ENCODE measurements around the gene BATF3.

DNA sequence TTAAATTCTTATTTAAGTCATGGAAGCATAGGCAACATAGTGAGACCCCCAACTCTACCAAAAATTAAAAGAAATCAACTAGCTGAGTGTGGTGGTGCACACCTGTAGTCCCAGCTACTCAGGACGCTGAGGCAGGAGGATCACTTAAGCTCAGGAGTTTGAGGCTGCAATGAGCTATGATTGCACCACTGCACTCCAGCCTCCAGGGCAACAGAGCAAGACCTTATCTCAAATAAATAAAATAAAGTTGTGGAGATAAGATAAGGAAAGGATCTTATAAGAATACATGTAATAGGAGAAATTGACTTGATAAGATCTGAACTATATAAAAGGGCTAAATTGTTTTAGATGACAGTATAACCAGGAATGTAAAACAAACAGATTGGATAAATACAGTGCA is 2.3 kb upstream of the BATF3 start:
- TF ChIP-seq, protein P1, sequence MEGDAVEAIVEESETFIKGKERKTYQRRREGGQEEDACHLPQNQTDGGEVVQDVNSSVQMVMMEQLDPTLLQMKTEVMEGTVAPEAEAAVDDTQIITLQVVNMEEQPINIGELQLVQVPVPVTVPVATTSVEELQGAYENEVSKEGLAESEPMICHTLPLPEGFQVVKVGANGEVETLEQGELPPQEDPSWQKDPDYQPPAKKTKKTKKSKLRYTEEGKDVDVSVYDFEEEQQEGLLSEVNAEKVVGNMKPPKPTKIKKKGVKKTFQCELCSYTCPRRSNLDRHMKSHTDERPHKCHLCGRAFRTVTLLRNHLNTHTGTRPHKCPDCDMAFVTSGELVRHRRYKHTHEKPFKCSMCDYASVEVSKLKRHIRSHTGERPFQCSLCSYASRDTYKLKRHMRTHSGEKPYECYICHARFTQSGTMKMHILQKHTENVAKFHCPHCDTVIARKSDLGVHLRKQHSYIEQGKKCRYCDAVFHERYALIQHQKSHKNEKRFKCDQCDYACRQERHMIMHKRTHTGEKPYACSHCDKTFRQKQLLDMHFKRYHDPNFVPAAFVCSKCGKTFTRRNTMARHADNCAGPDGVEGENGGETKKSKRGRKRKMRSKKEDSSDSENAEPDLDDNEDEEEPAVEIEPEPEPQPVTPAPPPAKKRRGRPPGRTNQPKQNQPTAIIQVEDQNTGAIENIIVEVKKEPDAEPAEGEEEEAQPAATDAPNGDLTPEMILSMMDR (IDR thresholded peaks at IDR 0.05): no peak
- TF ChIP-seq POLR2A (IDR thresholded peaks at IDR 0.05): no peak
- TF ChIP-seq POLR2AphosphoS5 (IDR thresholded peaks at IDR 0.05): no peak
- no peak for TF ChIP-seq EP300 (IDR thresholded peaks at IDR 0.05)
